ENCODE data around the gene VPS9D1. TPM values are rescaled to one million over a fixed set of nuclear protein-coding genes. Genes with fewer than 3 reads are reported as not detected.

The VPS9D1 gene
- total and polyA plus RNA-seq, 2 of the 4 experiments (the other 2 are of a cell fraction) = 1.8 to 20.3 TPM

- intact Hi-C loops (cut with micrococcal nuclease) = no loop called here
- H2BK5ac ChIP-seq (ENCODE audit: low read depth, low read length, poor library complexity, severe bottlenecking) = no peak overlapping the region
- no peak overlapping the region for H2AFZ ChIP-seq (replicated peaks; ENCODE audit: low read length, poor library complexity)
- no peak overlapping the region for H3K14ac ChIP-seq (replicated peaks; ENCODE audit: low read depth, low read length)
- H2BK20ac ChIP-seq (ENCODE audit: low read depth, low read length) = no peak overlapping the region
- ChIA-PET CTCF (no interaction called here), POLR2A (ENCODE audit: unreplicated experiment) (no interaction called here)
- H2BK15ac ChIP-seq (ENCODE audit: low read depth, low read length) = no peak overlapping the region
- no peaks in the 10 kb centered on the region; a peak in 1 of 4 replicates for H3K79me1 ChIP-seq (ENCODE audit: low read depth in 1 of 2, low read length in 2 of 2)
- H3K18ac ChIP-seq (ENCODE audit: low read depth, low read length) = no peak overlapping the region
- H3K4me2 ChIP-seq (ENCODE audit: low read depth, low read length) = no peak overlapping the region
- H3K9me1 ChIP-seq (ENCODE audit: insufficient read depth, low read length) = no peaks in the 10 kb centered on the region
- no peak overlapping the region for H4K91ac ChIP-seq (ENCODE audit: insufficient read depth, low read depth, low read length)
- no peaks in the 10 kb centered on the region for H3K9me3 ChIP-seq (ENCODE audit: control insufficient read depth, insufficient read depth, low read length)
- no peak overlapping the region for H4K5ac ChIP-seq (ENCODE audit: low read depth, low read length)
- H3K4me1 ChIP-seq (ENCODE audit: control insufficient read depth, insufficient read depth, low read length) = no peaks in the 10 kb centered on the region
- no peak overlapping the region for H2AK5ac ChIP-seq (ENCODE audit: low read depth, low read length)
- no peak for DNase-seq
- no peak overlapping the region for H3K4ac ChIP-seq (ENCODE audit: low read depth, low read length)
- H3K27me3 ChIP-seq (ENCODE audit: control insufficient read depth, insufficient read depth, low read length) = no peaks in the 10 kb centered on the region
- no peak overlapping the region for H2AK9ac ChIP-seq (replicated peaks; ENCODE audit: low read depth, low read length, poor library complexity)
- 90% methylated on average over 2 of the region's 16 CpGs; no CpG with 5 or more reads in 1 of the 2 experiments for WGBS, 2 experiments (ENCODE audit: extremely low coverage in 2 of 2, insufficient read length in 1 of 2)
- H3K56ac ChIP-seq (ENCODE audit: extremely low read depth, insufficient read depth, low read length) = no peak overlapping the region
- BruUV-seq (replicated peaks) = no TSS peak
- no peak for ATAC-seq (ENCODE audit: low read depth)
- H3K27ac ChIP-seq (ENCODE audit: insufficient read depth, low read length) = no peak overlapping the region
- no peak for TF ChIP-seq RCOR1 (IDR thresholded peaks at IDR 0.05; ENCODE audit: insufficient replicate concordance, low read length)
- TF ChIP-seq MXI1 (IDR thresholded peaks at IDR 0.05; ENCODE audit: borderline replicate concordance, low read depth, low read length) = no peak
- no peak for TF ChIP-seq POLR2A (IDR thresholded peaks at IDR 0.05; ENCODE audit: low read depth, low read length)
- no peak for TF ChIP-seq BHLHE40 (IDR thresholded peaks at IDR 0.05; ENCODE audit: low read depth, low read length)
- no peak for TF ChIP-seq RAD21 (IDR thresholded peaks at IDR 0.05; ENCODE audit: low read length)
- no peak for TF ChIP-seq NFE2L2 (IDR thresholded peaks at IDR 0.05; ENCODE audit: low read depth, low read length)
- TF ChIP-seq CTCF (conservative IDR thresholded peaks at IDR 0.05; ENCODE audit: low read depth, low read length) = no peak
- no peak for TF ChIP-seq RFX5 (IDR thresholded peaks at IDR 0.05; ENCODE audit: low read depth, low read length)
- TF ChIP-seq CEBPB (IDR thresholded peaks at IDR 0.05; ENCODE audit: low read depth, low read length) = no peak
- no peak for TF ChIP-seq MAZ (IDR thresholded peaks at IDR 0.05; ENCODE audit: borderline replicate concordance, low read depth, low read length)
- no peak for TF ChIP-seq FOS (IDR thresholded peaks at IDR 0.05; ENCODE audit: low read depth, low read length)
- TF ChIP-seq ELK1 (IDR thresholded peaks at IDR 0.05; ENCODE audit: borderline replicate concordance, low read depth, low read length) = no peak
- no peak for TF ChIP-seq MAFK (IDR thresholded peaks at IDR 0.05; ENCODE audit: low read depth, low read length)
- TF ChIP-seq USF2 (IDR thresholded peaks at IDR 0.05; ENCODE audit: low read depth, low read length) = no peak
- no peak for TF ChIP-seq SMC3 (IDR thresholded peaks at IDR 0.05; ENCODE audit: low read depth, low read length)
- TF ChIP-seq CHD1 (IDR thresholded peaks at IDR 0.05; ENCODE audit: low read depth, low read length) = no peak
- H4K8ac ChIP-seq (ENCODE audit: low read depth in 2 of 2, low read length in 2 of 2) = no peak overlapping the region
- dilution Hi-C loops (cut with HindIII; ENCODE audit: low sequenced_read_pairs, unreplicated experiment) = no loop called here
- H4K20me1 ChIP-seq (ENCODE audit: insufficient read depth, low read length) = 0 out of 2 replicates have a peak, but pooled peaks cover 4% of the 10 kb centered on the region
- H3K4me3 ChIP-seq (ENCODE audit: insufficient read depth, low read depth, low read length) = no peak overlapping the region
- H3K23ac ChIP-seq (ENCODE audit: low read depth, low read length) = no peak overlapping the region
- in situ Hi-C loops (cut with MboI; ENCODE audit: low sequenced_read_pairs) = no loop called here
- H3K9ac ChIP-seq (ENCODE audit: low read depth, low read length) = no peak overlapping the region
- peaks cover 37% of the 10 kb centered on the region for H3K36me3 ChIP-seq (ENCODE audit: control insufficient read depth, insufficient read depth, low read length)
- no peak overlapping the region for H2BK120ac ChIP-seq (ENCODE audit: low read depth, low read length)
These were observed 24.1 kb upstream of the VPS9D1 start for GRCh38 chr16:89744813-89745212.

Measured in IMR-90 (cell line).